ENCODE data around the gene C6orf47.

The C6orf47 gene

DNA sequence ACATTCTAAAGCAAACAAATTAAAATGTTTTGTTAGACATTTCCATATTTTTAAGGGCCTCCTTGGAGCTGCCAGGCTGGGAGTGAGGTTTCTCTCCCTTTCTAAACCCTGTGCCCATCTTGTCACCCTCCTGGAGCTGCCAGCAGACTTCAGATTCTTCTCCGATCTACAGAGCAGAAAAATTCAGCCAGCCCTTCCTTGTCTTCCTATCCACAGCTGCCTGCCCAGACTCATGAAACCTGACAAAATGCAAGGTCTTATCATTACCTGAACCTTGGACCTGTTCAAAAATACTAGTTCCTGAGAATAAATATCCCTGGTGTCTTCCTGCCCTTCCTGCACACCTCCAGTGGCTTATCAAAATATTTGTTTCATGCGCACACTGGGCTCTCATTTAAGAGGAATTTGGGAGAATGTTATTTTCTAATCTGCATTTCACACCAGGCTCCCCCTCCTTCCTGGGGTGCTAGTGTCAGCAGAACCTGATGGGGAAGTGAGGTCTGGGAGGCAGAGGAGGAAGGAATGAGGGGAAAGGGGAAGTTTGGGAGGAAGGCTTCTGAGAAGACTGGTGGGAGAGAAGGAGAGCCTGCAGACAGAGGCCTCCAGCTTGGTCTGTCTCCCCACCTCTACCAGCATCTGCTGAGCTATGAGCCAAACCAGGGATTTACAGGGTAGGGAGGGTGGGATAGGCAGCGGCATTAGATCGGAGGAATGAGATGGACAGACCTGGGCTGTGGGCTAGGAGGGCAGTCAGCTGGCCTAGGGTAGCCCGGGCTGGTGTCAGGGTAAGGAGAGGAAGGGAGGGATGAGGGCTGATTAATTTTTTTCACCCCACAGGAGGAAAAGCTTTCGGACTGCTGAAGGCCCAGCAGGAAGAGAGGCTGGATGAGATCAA lies 45.6 kb downstream of the C6orf47 start, which contains the start of gene AIF1:
Gene AIF1, plus strand, starts transcription at position 551 of the 895 bp plus-strand sequence. Its CDS starts 96 bp downstream, at position 647.
- no peak for DNase-seq (ENCODE audit: low read depth, low spot score)

DNA sequence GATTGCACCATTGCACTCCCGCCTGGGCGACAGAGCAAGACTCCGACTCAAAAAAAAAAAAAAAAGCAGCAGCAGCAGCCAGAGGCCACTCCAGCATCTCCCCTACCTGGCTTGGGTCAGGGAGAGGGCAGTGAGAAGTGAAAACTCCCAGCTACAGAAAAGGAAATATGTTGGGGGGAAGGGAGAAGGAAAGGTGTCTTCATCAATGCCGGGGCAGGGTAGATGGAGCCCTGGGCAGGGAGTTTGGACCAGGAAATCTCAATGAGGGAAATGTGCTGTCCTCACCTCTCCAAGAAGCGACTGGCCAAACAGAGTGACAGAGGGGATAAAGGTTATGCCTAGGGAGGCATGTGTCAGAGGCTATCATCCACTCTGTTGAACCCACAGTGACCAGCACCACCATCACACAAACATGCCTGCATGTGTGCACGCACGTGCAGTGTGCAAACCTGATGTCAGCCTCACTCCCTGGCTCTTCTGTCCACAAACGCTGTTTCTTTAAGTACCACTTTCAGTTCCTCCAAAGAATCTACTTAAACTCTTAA lies 46.4 kb downstream of the C6orf47 start:
- no peak for DNase-seq (ENCODE audit: low read depth, low spot score)

DNA sequence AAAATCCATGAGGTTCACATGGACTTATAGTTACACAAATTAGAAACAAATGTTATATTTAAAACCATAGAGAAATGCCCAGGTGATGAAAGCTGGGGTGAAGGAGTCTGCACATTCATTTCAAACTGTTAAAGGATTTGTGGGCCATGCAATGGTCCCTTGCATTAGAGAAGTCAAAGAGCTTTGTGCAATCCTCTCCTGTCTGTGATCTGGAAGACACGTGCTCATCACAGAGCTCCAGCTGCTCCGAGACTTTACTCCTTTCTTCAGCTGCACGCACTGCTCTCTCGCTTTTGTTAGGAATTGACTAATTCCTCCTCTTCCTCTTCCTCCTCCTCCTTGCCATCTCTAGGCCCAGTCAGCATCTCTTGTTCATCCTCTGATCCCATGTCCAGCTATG lies 49.6 kb downstream of the C6orf47 start:
- DNase-seq (ENCODE audit: low read depth, low spot score), result no peak

DNA sequence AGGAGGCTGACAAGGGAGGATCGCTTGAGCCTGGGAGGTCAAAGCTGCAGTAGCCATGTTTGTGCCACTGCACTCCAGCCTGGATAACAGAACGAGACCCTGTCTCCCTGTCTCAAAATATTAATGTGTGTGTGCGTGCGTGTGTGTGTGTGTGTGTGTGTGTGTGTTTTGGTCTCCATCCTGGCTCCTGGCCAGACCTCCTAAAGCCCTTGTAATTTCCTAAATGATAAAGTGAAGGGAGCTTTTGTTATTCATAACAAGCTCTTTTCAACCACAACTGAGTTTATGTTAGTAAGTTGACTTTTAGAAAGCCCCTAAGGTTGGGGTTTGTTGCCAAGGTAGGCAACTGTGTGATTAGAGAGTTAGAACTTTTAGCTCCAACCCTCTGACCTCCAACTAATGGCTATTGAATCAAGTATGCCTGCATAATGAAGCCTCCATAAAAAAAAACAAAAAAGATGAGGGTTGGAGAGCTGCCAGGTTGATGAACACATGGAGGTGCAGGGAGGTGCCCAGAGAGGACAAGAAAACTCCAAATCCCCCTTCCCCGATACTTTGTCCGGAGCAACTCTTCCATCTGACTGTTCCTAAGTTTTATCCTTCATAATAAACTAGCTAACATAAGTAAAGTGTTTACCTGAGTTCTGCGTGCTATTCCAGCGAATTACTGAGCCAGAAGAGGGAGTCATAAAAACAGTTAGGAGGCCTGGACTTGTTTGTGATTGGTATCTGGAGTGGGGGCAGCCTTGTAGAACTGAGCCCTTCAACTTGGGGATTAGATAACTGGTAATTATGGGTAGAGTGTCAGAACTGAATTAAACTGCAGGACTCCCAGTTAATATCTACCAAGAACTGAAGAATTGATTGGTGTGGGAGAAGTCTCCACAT lies 50.8 kb downstream of the C6orf47 start:
- no peak for DNase-seq (ENCODE audit: low read depth, low spot score)

Data from iPS DF 19.7 (cell line).